ENCODE data around the gene TTYH3. TPM values are rescaled to one million over a fixed set of nuclear protein-coding genes. Genes with fewer than 3 reads are reported as not detected.
A peak's percentile ranks its signal among the peaks of the same experiment; 100 is the strongest.

TTYH3 gene
- total and polyA plus RNA-seq, 8 donors, result 4.9 to 31.9 (median 8.6) TPM

GRCh38 chr7:2610466-2610865 lies 21.3 kb upstream of the TTYH3 start:
- Histone ChIP-seq H3K27me3 (no peaks in the 10 kb centered on the region), H3K27ac (no peak overlapping the region), H3K4me3 (no peak overlapping the region), H3K9me3 (no peaks in the 10 kb centered on the region), H3K36me3 (no peaks in the 10 kb centered on the region), H3K4me1 (peaks cover 0 to 3% (median 0%) of the 10 kb centered on the region in 3 donors)
- no peak for TF ChIP-seq CTCF (IDR thresholded peaks at IDR 0.05)
- intact Hi-C loops (cut with DNase I), result no loop called here
- WGBS, 2 donors, result 88% methylated on average over 14 of the region's 14 CpGs
- DNase-seq, result no peak
- FAIRE-seq, result no peak
- no peak for ATAC-seq

GRCh38 chr7:2610898-2611297 lies 20.9 kb upstream of the TTYH3 start:
- TF ChIP-seq CTCF (IDR thresholded peaks at IDR 0.05), result no peak
- Histone ChIP-seq H3K36me3 (no peaks in the 10 kb centered on the region), H3K4me1 (peaks cover 0 to 3% (median 0%) of the 10 kb centered on the region in 3 donors), H3K4me3 (no peak overlapping the region), H3K27me3 (no peaks in the 10 kb centered on the region), H3K27ac (no peak overlapping the region), H3K9me3 (no peaks in the 10 kb centered on the region)
- FAIRE-seq, result no peak
- 90 to 97% methylated on average over 10 to 14 of the region's 14 CpGs for WGBS, 2 donors
- intact Hi-C loops (cut with DNase I), result no loop called here
- ATAC-seq, result no peak
- DNase-seq, result no peak

GRCh38 chr7:2611401-2611800 lies 20.4 kb upstream of the TTYH3 start:
- FAIRE-seq, result no peak
- WGBS, 2 donors, result 90 to 95% methylated on average over 11 of the region's 11 CpGs
- Histone ChIP-seq H3K4me1 (peaks cover 0 to 3% (median 0%) of the 10 kb centered on the region in 3 donors), H3K4me3 (no peak overlapping the region), H3K9me3 (no peaks in the 10 kb centered on the region), H3K27me3 (no peaks in the 10 kb centered on the region), H3K36me3 (no peaks in the 10 kb centered on the region), H3K27ac (no peak overlapping the region)
- no peak for ATAC-seq
- DNase-seq, result no peak
- intact Hi-C loops (cut with DNase I), result no loop called here
- TF ChIP-seq CTCF (IDR thresholded peaks at IDR 0.05), result no peak

GRCh38 chr7:2611922-2612321 lies 19.9 kb upstream of the TTYH3 start:
- H3K4me1 ChIP-seq, result peaks cover 0 to 3% (median 0%) of the 10 kb centered on the region in 3 donors
- H3K27ac ChIP-seq, result no peak overlapping the region
- WGBS, 2 donors, result 94 to 99% methylated on average over 10 of the region's 10 CpGs
- no peak for TF ChIP-seq CTCF (IDR thresholded peaks at IDR 0.05)
- no peaks in the 10 kb centered on the region for H3K27me3 ChIP-seq
- no peaks in the 10 kb centered on the region for H3K36me3 ChIP-seq
- no peaks in the 10 kb centered on the region for H3K9me3 ChIP-seq
- H3K4me3 ChIP-seq, result no peak overlapping the region
- FAIRE-seq (no peak), DNase-seq (no peak), ATAC-seq (no peak)
- intact Hi-C loops (cut with DNase I), result no loop called here

- intact Hi-C loops (cut with DNase I), result no loop called here
- Histone ChIP-seq H3K9me3 (no peaks in the 10 kb centered on the region), H3K4me1 (peaks cover 0 to 3% (median 0%) of the 10 kb centered on the region in 3 donors), H3K36me3 (no peaks in the 10 kb centered on the region), H3K27ac (no peak overlapping the region), H3K4me3 (no peak overlapping the region), H3K27me3 (no peaks in the 10 kb centered on the region)
- ATAC-seq (peak in 1 of 4 donors; percentile 14), DNase-seq (peak in 1 of 6 donors; percentile 59), FAIRE-seq (no peak)
- no peak for TF ChIP-seq CTCF (IDR thresholded peaks at IDR 0.05)
- 74 to 83% methylated on average over 12 to 15 of the region's 15 CpGs for WGBS, 2 donors
These were observed 19.2 kb upstream of the TTYH3 start for GRCh38 chr7:2612445-2613097.
